Midbrain (tissue), 1 donor: ENCODE results near the gene ABHD12B.

Experiments used
- DNase-seq: peaks from one replicate; lab custom pipeline; 2025; lab: John Stamatoyannopoulos, UW

The ABHD12B gene

DNA sequence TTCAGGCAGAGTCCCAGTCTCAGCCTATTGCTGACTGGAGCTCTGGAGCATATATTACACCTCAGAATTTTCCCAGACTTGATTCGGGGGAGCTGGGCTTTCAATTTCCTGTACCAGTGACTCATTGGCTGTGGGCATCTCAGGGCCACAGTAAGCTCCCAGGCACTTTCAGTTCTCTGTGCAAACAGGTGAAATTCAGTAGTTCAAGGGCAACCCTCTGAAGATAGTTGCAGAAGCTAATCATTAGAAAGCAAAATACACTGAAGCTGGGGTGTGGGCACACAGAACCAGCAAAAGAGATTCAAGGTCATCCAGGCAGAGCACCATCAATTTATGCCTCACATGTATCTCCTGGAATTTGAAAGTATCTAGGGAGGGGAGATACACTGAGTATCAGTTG, 32.8 kb upstream of the ABHD12B start:
- no peak for DNase-seq

GRCh38 chr14:50839691-50840090, 32.2 kb upstream of the ABHD12B start:
- DNase-seq, result no peak

DNA sequence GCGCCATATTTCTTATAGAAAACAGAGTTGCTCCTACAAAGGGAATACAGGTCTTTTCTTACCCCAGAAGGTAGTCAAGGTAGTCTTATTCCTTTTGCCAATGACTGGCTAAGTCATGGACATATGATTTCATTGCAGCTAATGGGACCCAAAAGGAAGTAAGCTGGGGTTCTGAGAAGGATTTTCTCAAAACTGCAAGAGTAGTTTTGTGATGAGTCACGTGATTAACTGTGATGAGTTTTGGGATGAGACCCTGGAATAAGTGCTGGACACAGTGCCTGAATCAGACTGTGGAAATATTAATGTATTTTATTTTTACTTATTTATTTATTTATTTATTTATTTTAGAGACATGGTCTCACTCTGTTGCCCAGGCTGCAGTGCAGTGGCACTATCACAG, 27.5 kb upstream of the ABHD12B start:
- DNase-seq, result no peak

- DNase-seq, result no peak
Observed at GRCh38 chr14:50845166-50845565, 26.7 kb upstream of the ABHD12B start.

- no peak for DNase-seq
Observed at GRCh38 chr14:50846226-50846880, 25.5 kb upstream of the ABHD12B start.

- DNase-seq, result no peak
Observed at GRCh38 chr14:50853891-50854290, 18.0 kb upstream of the ABHD12B start.

DNA sequence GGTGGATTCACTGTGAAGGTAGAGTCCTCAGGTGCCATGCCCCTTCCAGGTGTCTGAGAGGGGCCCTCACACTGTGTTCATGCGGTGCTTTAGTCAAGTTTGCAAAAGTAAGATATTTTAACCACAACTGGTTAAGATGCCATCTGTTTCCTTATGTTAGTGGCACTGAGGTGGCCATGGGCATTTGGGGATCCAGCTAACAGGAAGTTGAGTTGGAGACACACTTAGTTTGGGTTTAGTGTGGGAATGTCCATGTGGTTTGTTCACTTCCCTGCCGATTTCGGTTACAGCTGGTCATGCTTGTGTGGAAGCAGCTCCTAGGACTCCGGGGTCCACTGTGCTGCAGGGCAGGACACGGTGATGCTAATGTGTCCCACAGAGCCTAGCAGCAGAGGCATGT, 17.3 kb upstream of the ABHD12B start:
- DNase-seq, result no peak

- DNase-seq, result no peak
Observed at GRCh38 chr14:50855558-50855957, 16.3 kb upstream of the ABHD12B start.

DNA sequence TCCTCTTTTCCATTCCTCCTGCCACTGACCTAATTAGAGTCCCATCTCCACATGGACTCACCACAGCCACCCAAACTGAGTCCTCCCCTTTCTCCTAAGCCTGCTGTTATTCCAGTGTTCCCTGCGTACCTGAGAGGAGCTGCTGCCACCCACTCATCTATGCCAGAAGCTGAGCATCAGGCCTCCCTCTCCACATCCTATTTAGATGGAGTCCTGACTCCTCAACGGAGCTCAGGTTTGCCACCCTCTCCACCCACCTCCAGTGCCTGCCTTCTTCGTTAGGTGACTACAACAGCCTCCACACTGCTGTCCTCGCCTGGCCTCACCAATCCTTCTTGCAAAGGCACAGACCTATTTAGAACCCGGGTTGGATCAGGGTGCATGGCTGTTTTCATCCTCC, 15.2 kb upstream of the ABHD12B start:
- DNase-seq, result no peak

DNA sequence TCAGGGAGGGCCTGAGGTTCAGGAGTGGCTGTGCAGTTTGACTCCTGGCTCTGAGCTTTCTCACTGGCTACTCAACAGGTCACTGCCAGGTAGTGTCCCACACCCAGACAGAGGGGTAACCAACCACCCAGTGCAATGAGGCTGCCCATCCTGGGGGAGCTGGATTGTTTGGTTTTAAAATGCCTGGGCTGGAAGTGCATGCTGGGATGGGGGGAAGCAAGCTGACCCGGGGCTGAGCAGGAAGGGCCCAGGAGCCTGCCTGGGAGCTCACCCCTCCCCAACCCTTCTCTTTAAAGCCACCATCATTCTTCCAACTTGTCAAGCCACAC, 12.6 kb upstream of the ABHD12B start:
- DNase-seq, result no peak

- DNase-seq, result peak; percentile 80
Observed at GRCh38 chr14:50860478-50861086, 11.3 kb upstream of the ABHD12B start.

- no peak for DNase-seq
Observed at GRCh38 chr14:50862036-50862570, 9.8 kb upstream of the ABHD12B start.

GRCh38 chr14:50864237-50864636, 7.6 kb upstream of the ABHD12B start:
- DNase-seq, result no peak

DNA sequence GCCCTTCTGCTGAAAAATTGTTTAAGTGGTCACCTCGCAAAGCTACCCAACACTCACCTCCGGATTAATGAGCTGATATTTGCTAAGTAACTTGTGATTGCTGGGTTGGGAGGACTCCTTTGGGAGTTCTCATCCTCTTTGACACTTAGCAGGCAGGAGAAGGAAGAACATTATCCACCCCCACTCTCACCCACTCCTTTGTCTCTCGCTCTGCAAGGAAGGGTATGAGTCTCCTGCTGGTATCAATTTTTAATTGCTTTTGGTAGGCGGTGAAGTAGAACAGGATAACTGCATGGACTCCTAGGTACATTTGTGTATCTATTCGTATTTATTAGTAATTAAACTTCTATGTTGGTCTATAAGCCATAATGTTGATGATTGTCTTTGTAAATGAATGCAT, 6.9 kb upstream of the ABHD12B start:
- no peak for DNase-seq

DNA sequence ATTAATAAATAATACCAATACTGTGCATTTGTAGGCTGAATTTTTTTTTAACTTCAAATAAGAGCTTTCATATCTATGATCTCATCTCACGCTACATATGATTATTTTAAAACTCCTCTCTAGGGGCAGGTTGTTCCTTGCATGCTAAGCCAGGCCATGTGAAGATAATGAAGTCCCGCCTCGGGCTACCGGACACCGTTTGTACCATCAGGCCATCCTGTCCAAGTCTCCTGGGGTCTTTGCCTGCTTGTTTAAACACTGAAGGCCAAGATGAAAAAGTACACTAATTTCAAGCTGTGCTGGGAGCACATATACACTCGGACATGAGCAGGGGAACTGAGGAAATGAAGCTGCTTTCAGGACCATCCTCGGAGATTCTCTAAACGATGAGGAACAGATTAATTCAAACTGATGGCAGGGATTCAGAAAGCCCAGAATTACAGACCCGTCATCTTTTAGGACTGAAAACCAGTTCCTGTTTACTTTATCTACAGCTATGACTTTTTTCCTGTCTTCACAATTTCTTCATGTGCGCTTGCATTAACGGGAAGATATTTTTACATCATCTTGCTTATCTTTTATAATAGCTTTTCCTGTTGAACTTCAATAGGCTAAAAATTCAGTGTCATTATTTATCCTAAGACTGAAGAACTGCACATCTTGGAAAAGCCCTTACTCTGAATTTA, 6.3 kb upstream of the ABHD12B start:
- no peak for DNase-seq

GRCh38 chr14:50871228-50871627, 625 bp upstream of the ABHD12B start:
- DNase-seq, result no peak

DNA sequence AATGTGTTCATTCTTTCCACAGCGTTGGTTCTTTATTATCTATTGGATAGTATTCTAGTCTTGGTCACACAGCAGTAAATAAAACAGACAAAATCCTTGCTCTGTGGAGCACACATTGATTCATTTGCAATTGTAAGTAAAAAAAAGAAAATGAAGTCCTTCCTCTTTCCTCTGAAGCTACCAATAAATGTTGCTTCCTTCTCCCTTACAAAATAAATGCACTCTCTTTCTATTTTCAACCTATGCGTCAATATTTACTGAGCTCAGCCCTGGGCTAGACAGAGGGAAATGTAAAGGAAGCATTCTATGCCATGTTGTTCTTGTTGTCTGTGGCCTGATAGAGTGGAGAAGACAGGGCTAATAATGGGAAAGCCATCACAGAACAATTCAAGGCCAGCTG, 2.9 kb downstream of the ABHD12B start:
- DNase-seq, result no peak

GRCh38 chr14:50875359-50876070, 3.7 kb downstream of the ABHD12B start:
- DNase-seq, result no peak

DNA sequence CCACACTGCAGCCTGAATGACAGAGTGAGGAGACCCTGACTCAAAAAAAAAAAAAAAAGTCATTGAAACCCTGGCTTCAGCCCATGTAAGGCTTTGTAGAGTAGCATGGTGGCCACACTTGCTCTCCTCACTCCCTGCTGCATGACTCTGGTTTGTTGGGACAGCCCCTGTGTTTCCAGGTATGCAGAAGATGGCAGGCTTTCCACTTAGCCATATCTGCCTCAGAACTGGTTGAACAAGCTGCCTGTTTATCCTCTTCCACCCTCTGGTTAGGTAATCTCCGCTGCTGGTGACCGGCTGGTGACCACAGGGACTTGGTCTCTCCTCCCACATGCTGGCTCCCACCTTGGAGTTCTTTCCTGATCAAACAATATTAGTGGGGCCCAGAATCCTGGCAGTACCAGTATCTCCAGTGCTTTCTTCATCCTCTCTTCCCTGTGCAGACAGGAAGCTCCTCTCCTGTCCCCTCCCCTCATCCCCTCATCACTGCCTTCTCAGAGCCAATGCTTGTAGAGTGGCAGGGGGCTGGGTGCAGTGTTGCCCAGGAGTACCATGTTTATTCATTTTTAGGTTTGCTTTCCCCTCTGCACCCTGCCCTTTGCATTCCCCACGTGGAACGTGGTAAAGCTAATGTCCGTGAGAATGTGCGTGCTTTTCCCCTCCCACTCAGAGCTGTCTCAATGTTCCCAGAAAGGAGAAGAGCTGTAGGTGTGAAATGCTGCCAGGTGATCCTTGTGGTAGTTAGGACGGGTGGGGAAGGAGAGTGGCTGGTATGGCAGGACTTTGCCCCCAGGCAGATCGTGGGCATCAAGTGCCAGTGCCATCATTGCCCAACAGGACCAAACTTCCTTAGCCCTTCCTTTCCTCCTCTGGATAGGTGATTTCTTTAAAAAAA, 11.3 kb downstream of the ABHD12B start:
- no peak for DNase-seq

- no peak for DNase-seq
Observed at GRCh38 chr14:50883827-50884197, 12.0 kb downstream of the ABHD12B start.

GRCh38 chr14:50887476-50887875, 15.6 kb downstream of the ABHD12B start:
- DNase-seq, result no peak

- no peak for DNase-seq
Observed at GRCh38 chr14:50892255-50892654, 20.4 kb downstream of the ABHD12B start.
